GM06990 (cell line): ENCODE measurements around the gene SCARB2.

Source experiments
- DNase-seq: peaks from one replicate; pipeline ENCODE4 v3.0.0-alpha.2; 2011; ENCODE audit not compliant: insufficient read length; ENCODE audit errors: extremely low read depth
- H3K27me3 ChIP-seq: replicated peaks from 2 replicates; pipeline ENCODE4 v1.6.0; 2011; ENCODE audit warnings: low read length; ENCODE audit not compliant: control insufficient read depth, insufficient read depth
- H3K36me3 ChIP-seq: 2 replicates; pipeline ENCODE4 v1.5.1; 2011; ENCODE audit warnings: low read length; ENCODE audit not compliant: control insufficient read depth, insufficient read depth
- H3K4me3 ChIP-seq: replicated peaks from 2 replicates; pipeline ENCODE4 v1.5.1; 2011; ENCODE audit warnings: low read depth, mild to moderate bottlenecking, control low read depth, low read length
- CTCF ChIP-seq: IDR thresholded peaks from 2 replicates; pipeline ENCODE4 v1.5.1; 2011; ENCODE audit warnings: low read length, control low read depth, mild to moderate bottlenecking, inconsistent platforms; ENCODE audit not compliant: insufficient read depth, poor library complexity, severe bottlenecking

The SCARB2 gene

GRCh38 chr4:76141241-76141640 is 72.4 kb downstream of the SCARB2 start:
- Histone ChIP-seq H3K4me3 (no peak overlapping the region), H3K27me3 (no peaks in the 10 kb centered on the region), H3K36me3 (peaks cover 4% of the 10 kb centered on the region)
- TF ChIP-seq CTCF: no peak
- DNase-seq: no peak

- no peak for TF ChIP-seq CTCF
- DNase-seq: no peak
- Histone ChIP-seq H3K4me3 (no peak overlapping the region), H3K27me3 (no peaks in the 10 kb centered on the region), H3K36me3 (no peaks in the 10 kb centered on the region; the same call in 1 of the 2 replicates)
These were observed 85.9 kb downstream of the SCARB2 start for GRCh38 chr4:76127754-76128153.

GRCh38 chr4:76125816-76126215 is 87.8 kb downstream of the SCARB2 start:
- Histone ChIP-seq H3K27me3 (no peaks in the 10 kb centered on the region), H3K4me3 (no peak overlapping the region), H3K36me3 (no peaks in the 10 kb centered on the region; the same call in 1 of the 2 replicates)
- no peak for TF ChIP-seq CTCF
- no peak for DNase-seq

GRCh38 chr4:76120199-76120598 is 93.4 kb downstream of the SCARB2 start:
- Histone ChIP-seq H3K4me3 (no peak overlapping the region), H3K36me3 (peaks cover 3% of the 10 kb centered on the region), H3K27me3 (no peaks in the 10 kb centered on the region)
- DNase-seq: no peak
- no peak for TF ChIP-seq CTCF

GRCh38 chr4:76117536-76117935 is 96.1 kb downstream of the SCARB2 start:
- H3K27me3 ChIP-seq: no peaks in the 10 kb centered on the region
- H3K36me3 ChIP-seq: peaks cover 3% of the 10 kb centered on the region
- no peak for DNase-seq
- H3K4me3 ChIP-seq: no peak overlapping the region
- TF ChIP-seq CTCF: no peak

- Histone ChIP-seq H3K4me3 (no peak overlapping the region), H3K36me3 (peaks cover 3% of the 10 kb centered on the region; the same call in 1 of the 2 replicates), H3K27me3 (no peaks in the 10 kb centered on the region)
- no peak for TF ChIP-seq CTCF
- no peak for DNase-seq
These were observed 96.8 kb downstream of the SCARB2 start for GRCh38 chr4:76116821-76117220.
